Mesodermal cell (in vitro differentiated cells): ENCODE results near the gene SND1. TPM values are rescaled to one million over a fixed set of nuclear protein-coding genes. Genes with fewer than 3 reads are reported as not detected.

ENCODE experiments used
- H3K27ac ChIP-seq: 2 replicates; pipeline ENCODE4 v1.7.0; 2013; ENCODE audit warnings: mild to moderate bottlenecking, low read depth, low read length, moderate library complexity; ENCODE audit not compliant: severe bottlenecking
- H3K36me3 ChIP-seq: 2 replicates; pipeline ENCODE4 v1.7.1; 2013; ENCODE audit warnings: mild to moderate bottlenecking, low read length, moderate library complexity; ENCODE audit not compliant: control insufficient read depth, insufficient read depth
- H3K4me1 ChIP-seq: one replicate; pipeline ENCODE4 v1.7.1; 2013; ENCODE audit warnings: mild to moderate bottlenecking, low read length; ENCODE audit not compliant: insufficient read depth, control insufficient read depth, poor library complexity, severe bottlenecking
- H3K4me3 ChIP-seq: 2 replicates; pipeline ENCODE4 v1.7.0; 2013; ENCODE audit warnings: low read length, control low read depth, mild to moderate bottlenecking; ENCODE audit not compliant: insufficient read depth, poor library complexity, severe bottlenecking; ENCODE audit errors: extremely low read depth
- H3K9me3 ChIP-seq: 2 replicates; pipeline ENCODE4 v1.7.1; 2013; ENCODE audit warnings: mild to moderate bottlenecking, low read length, moderate library complexity; ENCODE audit not compliant: control insufficient read depth
- WGBS, 2 experiments: methylation state at CpG; one replicate each; pipeline ENCODE4 v1.1.5; 2013; ENCODE audit warnings: missing lambda C conversion rate in 2 of 2; ENCODE audit not compliant: insufficient coverage in 2 of 2; 5-methylcytosine and 5-hydroxymethylcytosine counted together
- polyA plus RNA-seq, 2 experiments: library from polyadenylated mRNA; stranded (reverse); fragments of 50-300 nt; gene quantifications; one replicate each; pipeline ENCODE4 v1.2.3, GENCODE V29; 2013

The SND1 gene
- polyA plus RNA-seq (2013, experiment 1 of 2): 197 TPM
- polyA plus RNA-seq (2013, experiment 2 of 2): 182 TPM

DNA sequence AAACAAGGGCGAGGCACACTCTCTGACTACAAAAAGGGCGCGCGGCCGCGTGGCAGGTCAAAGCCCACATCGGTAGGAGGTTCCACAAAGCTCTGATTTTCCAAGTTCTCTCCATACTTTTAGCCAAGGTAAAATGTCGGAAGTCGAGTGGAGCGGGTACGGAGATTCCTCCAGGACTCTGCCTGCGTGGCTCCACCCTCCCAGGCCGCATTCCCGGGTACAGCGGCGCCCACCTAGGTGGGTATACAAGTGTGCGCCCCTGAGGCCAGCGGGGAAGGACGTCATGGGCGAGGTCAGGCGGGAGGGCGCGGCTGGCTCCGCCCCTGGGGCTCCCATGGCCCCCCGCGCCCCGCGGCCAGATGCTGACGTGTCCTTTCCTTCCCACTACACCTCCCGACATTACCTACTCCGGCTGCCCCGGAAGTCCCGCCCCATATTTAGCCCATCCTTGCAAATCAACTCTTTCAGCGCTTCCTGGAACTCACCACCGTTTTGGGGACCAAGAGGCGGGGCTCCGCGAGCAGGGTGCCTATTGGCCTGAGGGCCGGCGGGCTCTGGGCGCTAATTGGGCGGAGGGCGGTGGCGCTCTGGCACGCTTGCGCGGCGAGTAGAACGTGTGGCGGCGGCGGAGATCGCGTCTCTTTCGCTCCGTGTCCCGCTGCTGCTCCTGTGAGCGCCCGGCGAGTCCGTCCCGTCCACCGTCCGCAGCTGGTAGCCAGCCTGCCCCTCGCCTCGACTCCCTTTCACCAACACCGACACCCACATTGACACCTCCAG is at the start of gene SND1:
Gene SND1, plus strand, starts transcription at position 639 of the 777 bp plus-strand sequence. CDS start 180 bp downstream, outside the sequence.
- no peaks in the 10 kb centered on the region for H3K9me3 ChIP-seq
- H3K27ac ChIP-seq: peak within 1 kb of the TSS; percentile 99
- peak within 1 kb of the TSS; percentile 97 for H3K4me3 ChIP-seq
- WGBS, 2 experiments: 0% methylated on average over 44 to 46 of the region's 67 CpGs
- H3K4me1 ChIP-seq: peaks cover 21% of the 10 kb centered on the region
- H3K36me3 ChIP-seq: peaks cover 23% of the 10 kb centered on the region

DNA sequence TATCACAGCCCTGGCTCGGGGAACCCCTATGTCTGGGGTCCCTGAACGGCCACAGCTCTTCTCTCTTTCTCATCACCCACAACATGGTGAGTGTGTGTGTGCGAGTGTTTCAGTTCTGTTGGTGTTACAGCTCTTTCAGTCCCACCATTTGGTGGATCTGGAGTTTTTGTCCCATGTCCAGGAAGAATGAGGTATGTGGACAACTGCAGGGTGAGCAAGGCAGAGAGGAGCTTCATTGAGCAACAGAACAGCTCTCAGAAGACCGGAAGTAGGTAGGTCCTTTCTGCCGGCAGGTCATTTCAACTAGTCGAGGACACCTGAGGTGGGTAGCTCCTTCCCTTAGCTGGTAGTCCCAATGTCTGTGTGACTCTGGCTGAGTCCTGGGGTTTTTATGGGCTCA is 43.5 kb upstream of the SND1 start:
- H3K36me3 ChIP-seq: no peaks in the 10 kb centered on the region
- H3K4me3 ChIP-seq: no peak overlapping the region
- H3K27ac ChIP-seq: no peak overlapping the region
- peaks cover 10% of the 10 kb centered on the region for H3K9me3 ChIP-seq
- 84 to 92% methylated on average over 3 to 4 of the region's 6 CpGs for WGBS, 2 experiments
- no peaks in the 10 kb centered on the region for H3K4me1 ChIP-seq

DNA sequence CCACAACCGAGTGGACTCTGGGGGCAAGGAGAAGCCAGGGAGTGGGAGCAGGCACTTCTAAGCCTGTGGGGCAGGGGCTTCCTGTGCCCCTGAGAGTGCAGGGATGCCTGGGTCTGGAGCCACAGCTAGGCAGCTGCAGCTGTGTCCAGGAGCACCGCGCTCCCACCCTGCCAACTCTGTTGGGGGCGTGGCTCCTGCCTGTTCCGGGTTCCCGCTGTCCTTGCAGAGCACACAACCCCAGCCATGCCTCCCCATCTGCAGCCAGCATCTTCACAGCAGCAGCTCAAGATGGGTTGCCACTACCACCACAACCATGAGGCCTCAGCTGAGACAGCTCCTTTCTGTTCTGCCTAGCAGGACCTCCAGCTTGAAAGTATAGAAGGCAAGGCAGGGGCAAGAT is 42.7 kb upstream of the SND1 start:
- Histone ChIP-seq H3K4me1 (no peaks in the 10 kb centered on the region), H3K9me3 (peaks cover 10% of the 10 kb centered on the region), H3K4me3 (no peak overlapping the region), H3K27ac (no peak overlapping the region), H3K36me3 (no peaks in the 10 kb centered on the region)
- WGBS, 2 experiments: 92 to 98% methylated on average over 4 to 6 of the region's 6 CpGs

DNA sequence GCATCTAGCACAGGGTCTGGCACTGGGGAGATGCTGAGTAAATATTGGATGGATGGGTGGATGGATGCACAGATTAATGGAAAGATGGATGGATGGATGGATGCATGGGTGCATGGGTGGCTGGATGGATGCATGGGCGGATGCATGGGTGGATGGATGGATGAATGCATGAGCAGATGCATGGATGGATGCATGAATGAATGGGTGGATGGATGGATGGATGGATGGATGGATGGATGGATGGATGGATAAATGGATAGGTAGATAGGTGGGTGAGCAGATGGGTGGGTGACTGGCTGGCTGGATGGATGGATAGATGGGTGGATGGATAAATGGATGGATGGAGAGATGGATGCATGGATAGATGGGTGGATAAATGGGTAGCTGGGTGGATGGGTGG is 39.7 kb upstream of the SND1 start:
- Histone ChIP-seq H3K9me3 (peaks cover 10% of the 10 kb centered on the region), H3K27ac (no peak overlapping the region), H3K36me3 (no peaks in the 10 kb centered on the region), H3K4me1 (no peaks in the 10 kb centered on the region), H3K4me3 (no peak overlapping the region)
- 71 to 88% methylated on average over 1 of the region's 1 CpG for WGBS, 2 experiments

DNA sequence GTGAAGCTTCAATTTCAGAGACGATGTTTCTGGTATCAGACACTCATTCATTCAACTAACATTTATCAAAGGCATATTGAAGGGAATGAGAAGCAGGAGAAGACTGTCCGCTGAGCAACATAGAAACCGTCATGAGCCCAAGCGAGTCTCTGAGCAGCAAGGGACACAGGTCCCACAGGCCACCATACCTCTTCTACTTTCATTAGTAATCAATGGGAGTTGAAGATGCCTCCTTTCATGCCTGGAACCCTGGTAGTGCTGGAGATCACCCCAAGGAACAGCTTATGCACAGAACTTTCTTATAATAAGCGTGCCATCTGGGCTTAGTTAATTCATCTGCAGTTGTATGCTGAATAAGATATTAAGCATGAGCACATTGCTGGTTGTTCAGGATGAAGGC is 35.3 kb upstream of the SND1 start:
- 60 to 100% methylated on average over 2 to 3 of the region's 5 CpGs for WGBS, 2 experiments
- H3K4me1 ChIP-seq: peaks cover 2% of the 10 kb centered on the region
- no peaks in the 10 kb centered on the region for H3K36me3 ChIP-seq
- H3K27ac ChIP-seq: no peak overlapping the region
- no peak overlapping the region for H3K4me3 ChIP-seq
- H3K9me3 ChIP-seq: no peaks in the 10 kb centered on the region

DNA sequence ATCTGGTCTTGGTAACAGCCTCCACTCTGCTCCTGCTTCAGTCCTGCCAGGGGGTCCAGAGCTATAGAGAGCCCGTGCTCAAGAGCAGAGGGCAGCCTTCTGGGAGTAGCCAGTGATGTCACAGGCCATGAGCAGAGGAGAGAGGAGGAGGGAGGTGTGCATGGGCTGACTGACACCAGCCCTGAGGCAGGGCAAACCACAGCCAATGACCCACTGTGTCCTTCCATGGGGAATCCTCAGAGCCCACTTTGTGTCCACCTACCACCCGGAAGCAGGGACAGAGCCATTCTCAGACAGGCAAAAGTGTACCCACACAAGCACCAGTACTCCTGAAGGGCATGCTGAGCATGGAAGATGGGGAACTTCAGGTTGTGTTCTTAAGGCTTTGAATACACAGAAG is 34.0 kb upstream of the SND1 start, which contains the start of gene PAX4:
Gene PAX4, minus strand, starts transcription at position 101 of the 400 bp plus-strand sequence. CDS start 2,214 bp downstream, outside the sequence.
- Histone ChIP-seq H3K4me1 (peaks cover 2% of the 10 kb centered on the region), H3K36me3 (no peaks in the 10 kb centered on the region), H3K27ac (no peak within 1 kb of the TSS), H3K4me3 (no peak within 1 kb of the TSS), H3K9me3 (no peaks in the 10 kb centered on the region)
- 60 to 64% methylated on average over 2 of the region's 2 CpGs for WGBS, 2 experiments

DNA sequence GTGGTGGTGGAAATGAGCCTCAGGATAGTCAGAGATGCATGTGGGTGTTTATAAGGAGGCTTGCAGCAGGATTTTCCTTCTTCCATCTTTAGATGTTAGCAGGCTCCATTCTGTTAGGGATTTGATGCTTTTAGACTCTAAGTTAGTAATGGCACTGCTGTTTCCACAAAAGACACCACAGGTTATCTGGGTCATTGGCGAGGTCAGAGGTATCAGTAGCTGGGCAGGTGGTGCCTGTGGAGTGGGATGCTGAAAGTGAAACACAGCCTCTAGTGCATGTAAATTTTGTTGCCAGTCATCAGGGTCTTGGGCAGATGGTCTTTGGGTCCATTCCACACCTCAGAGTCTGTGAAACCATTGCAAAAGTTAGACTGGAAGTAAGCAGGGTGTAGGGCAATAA is 33.2 kb upstream of the SND1 start:
- H3K9me3 ChIP-seq: no peaks in the 10 kb centered on the region
- no peak overlapping the region for H3K4me3 ChIP-seq
- H3K4me1 ChIP-seq: peaks cover 2% of the 10 kb centered on the region
- 100% methylated on average over 1 of the region's 1 CpG; no CpG with 5 or more reads in 1 of the 2 experiments for WGBS, 2 experiments
- no peak overlapping the region for H3K27ac ChIP-seq
- H3K36me3 ChIP-seq: no peaks in the 10 kb centered on the region

DNA sequence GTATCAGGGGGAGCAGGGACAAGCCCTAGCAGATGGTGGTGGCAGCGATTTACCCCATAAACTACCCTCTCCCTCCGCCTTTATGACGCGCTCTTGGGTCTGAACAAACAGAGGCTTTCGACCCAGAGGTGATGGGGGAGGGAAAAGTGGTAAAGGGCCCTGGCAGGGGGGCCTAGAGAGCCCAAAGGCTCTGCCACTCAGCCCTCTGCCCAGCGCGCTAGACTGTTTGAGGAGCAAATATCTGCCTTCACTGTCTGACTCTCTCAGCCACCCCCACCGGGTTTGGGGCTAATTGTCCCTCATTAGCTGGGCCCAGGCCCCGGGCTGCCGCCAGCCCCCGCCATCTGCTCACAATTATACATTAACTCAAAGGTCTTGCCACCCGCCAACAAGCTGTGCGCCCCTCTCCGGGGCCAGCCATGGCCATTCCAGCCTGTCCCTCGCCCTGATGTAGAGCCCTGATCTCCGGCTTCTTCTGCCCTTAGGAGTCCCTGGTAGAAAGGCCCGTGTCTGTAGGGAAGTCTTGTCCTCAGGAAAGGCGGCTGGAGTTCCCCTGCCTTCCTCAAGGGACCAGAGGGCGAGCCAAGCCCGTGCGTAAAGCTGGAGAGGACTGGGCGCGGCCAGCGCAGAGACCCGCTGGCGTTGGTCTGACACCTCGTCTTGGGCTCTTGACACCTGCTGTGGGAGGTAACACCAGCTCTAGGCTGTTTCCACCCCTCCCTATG is 32.2 kb upstream of the SND1 start:
- H3K4me1 ChIP-seq: peaks cover 2% of the 10 kb centered on the region
- H3K36me3 ChIP-seq: no peaks in the 10 kb centered on the region
- WGBS, 2 experiments: 25 to 33% methylated on average over 13 to 17 of the region's 27 CpGs
- H3K9me3 ChIP-seq: no peaks in the 10 kb centered on the region
- peak overlapping the region; percentile 9 for H3K4me3 ChIP-seq
- H3K27ac ChIP-seq: no peak overlapping the region

DNA sequence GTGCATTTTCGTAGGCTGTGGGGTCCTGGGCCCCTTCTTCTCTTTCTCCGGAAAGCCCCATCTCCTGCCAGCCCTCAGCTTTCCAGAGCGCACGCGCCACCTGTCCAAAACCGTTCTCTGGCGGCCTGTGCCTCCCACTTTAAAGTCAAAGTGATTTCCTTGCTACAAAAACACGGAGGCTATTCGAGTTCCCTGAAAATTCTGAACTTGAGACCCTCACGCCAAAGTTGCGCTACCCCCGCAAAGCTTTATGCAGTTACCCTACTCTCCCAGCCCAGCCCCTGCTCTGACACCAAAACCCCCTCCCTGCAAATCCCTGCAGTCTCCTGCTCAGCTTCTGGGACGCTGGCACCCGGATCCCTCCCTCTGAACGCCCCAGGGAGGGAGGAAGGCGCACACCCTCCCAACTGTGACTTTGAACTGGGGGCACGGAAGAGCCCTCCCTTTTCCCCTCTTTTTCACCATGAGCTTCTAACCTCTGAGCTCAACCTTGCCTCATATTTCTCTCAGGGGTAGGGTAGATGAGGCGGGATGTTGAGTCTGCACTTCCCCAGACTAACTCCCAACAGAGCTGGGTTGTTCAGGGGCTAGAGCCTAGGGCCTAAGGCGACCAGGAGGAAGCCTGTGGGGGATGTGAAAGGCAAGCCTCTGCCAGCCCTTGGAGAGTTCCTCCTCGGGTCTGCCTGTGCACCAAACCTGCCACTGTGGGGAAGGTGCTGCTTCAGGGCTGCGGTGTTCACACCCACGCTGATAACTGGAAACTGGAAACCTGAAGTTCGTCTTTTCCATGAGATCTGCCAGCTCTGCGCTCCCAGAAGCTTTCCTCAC is 31.4 kb upstream of the SND1 start:
- Histone ChIP-seq H3K9me3 (no peaks in the 10 kb centered on the region), H3K4me3 (peak overlapping the region; percentile 9), H3K4me1 (peaks cover 2% of the 10 kb centered on the region), H3K36me3 (no peaks in the 10 kb centered on the region), H3K27ac (no peak overlapping the region)
- 9% methylated on average over 13 to 19 of the region's 24 CpGs for WGBS, 2 experiments

DNA sequence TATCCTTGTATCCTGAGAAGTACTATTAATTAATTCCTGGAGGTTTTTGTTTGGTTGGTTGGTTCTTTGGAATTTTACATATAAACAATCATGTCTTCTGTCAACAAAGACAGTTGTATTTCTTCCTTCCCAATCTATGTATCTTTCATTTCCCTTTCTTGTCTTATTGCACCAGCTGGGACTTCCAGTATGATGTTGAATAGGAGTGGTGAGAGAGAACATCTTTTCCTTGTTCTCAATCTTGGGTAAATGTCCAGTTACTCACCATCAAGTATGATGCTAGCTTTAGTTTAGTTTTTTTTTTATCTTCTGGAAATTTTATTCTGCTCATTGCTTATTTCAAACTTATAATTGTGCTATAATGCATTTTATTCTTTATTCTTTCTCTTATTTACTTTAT is 26.7 kb upstream of the SND1 start:
- Histone ChIP-seq H3K27ac (no peak overlapping the region), H3K36me3 (no peaks in the 10 kb centered on the region), H3K4me1 (peaks cover 6% of the 10 kb centered on the region)

More for the DNA sequence above, 26.7 kb upstream of the SND1 start:
- Histone ChIP-seq H3K4me3 (no peak overlapping the region), H3K9me3 (no peaks in the 10 kb centered on the region)
